HG03460 (cell line): ENCODE results near the gene FHDC1.

Experiments
- ATAC-seq: cut with Tn5 transposase; IDR thresholded peaks from one replicate; pipeline ENCODE4 v1.9.1; 2021; ENCODE audit not compliant: unreplicated experiment

Gene FHDC1

GRCh38 chr4:152936446-152937335, 568 bp downstream of the FHDC1 start:
- ATAC-seq = no peak

GRCh38 chr4:152937336-152938236, 1.5 kb downstream of the FHDC1 start:
- ATAC-seq = no peak

- no peak for ATAC-seq
Measured at GRCh38 chr4:152938237-152938947, 2.3 kb downstream of the FHDC1 start.

- no peak for ATAC-seq
Measured at GRCh38 chr4:152939621-152940020, 3.5 kb downstream of the FHDC1 start.

- no peak for ATAC-seq
Measured at GRCh38 chr4:152940461-152940860, 4.3 kb downstream of the FHDC1 start.

GRCh38 chr4:152941411-152941810, 5.3 kb downstream of the FHDC1 start:
- no peak for ATAC-seq

- ATAC-seq = no peak
Measured at GRCh38 chr4:152942346-152942745, 6.2 kb downstream of the FHDC1 start.

GRCh38 chr4:152943672-152944071, 7.5 kb downstream of the FHDC1 start:
- ATAC-seq = no peak

- no peak for ATAC-seq
Measured at GRCh38 chr4:152944666-152945320, 8.7 kb downstream of the FHDC1 start.

GRCh38 chr4:152945639-152946038, 9.5 kb downstream of the FHDC1 start:
- no peak for ATAC-seq

- ATAC-seq = no peak
Measured at GRCh38 chr4:152946446-152946845, 10.3 kb downstream of the FHDC1 start.

GRCh38 chr4:152947311-152947710, 11.2 kb downstream of the FHDC1 start:
- no peak for ATAC-seq

- no peak for ATAC-seq
Measured at GRCh38 chr4:152949930-152950329, 13.8 kb downstream of the FHDC1 start.

GRCh38 chr4:152950402-152951274, 14.5 kb downstream of the FHDC1 start:
- no peak for ATAC-seq

GRCh38 chr4:152951348-152951747, 15.2 kb downstream of the FHDC1 start:
- no peak for ATAC-seq

GRCh38 chr4:152953514-152953913, 17.4 kb downstream of the FHDC1 start:
- no peak for ATAC-seq

- no peak for ATAC-seq
Measured at GRCh38 chr4:152954741-152955140, 18.6 kb downstream of the FHDC1 start.

GRCh38 chr4:152956147-152956546, 20.0 kb downstream of the FHDC1 start:
- no peak for ATAC-seq

- no peak for ATAC-seq
Measured at GRCh38 chr4:152956650-152957436, 20.7 kb downstream of the FHDC1 start.
